Measurements from ENCODE around the gene CBX4. TPM values are rescaled to one million over a fixed set of nuclear protein-coding genes. Genes with fewer than 3 reads are reported as not detected.
A peak's percentile ranks its signal among the peaks of the same experiment; 100 is the strongest.

CBX4 gene
- total and polyA plus RNA-seq, 2 of the 13 experiments (the other 11 are each of a cell fraction or from before 2014, with no cell fraction given): 25.8 to 50.8 TPM

- TF ChIP-seq RXRB (CRISPR knock-in tag; IDR thresholded peaks at IDR 0.05; ENCODE audit: borderline replicate concordance): no peak
- TF ChIP-seq KLF12 (CRISPR knock-in tag; IDR thresholded peaks at IDR 0.05; ENCODE audit: borderline replicate concordance): no peak
- no peak for TF ChIP-seq TBX3 (IDR thresholded peaks at IDR 0.05; ENCODE audit: borderline replicate concordance)
- TF ChIP-seq, protein P1, sequence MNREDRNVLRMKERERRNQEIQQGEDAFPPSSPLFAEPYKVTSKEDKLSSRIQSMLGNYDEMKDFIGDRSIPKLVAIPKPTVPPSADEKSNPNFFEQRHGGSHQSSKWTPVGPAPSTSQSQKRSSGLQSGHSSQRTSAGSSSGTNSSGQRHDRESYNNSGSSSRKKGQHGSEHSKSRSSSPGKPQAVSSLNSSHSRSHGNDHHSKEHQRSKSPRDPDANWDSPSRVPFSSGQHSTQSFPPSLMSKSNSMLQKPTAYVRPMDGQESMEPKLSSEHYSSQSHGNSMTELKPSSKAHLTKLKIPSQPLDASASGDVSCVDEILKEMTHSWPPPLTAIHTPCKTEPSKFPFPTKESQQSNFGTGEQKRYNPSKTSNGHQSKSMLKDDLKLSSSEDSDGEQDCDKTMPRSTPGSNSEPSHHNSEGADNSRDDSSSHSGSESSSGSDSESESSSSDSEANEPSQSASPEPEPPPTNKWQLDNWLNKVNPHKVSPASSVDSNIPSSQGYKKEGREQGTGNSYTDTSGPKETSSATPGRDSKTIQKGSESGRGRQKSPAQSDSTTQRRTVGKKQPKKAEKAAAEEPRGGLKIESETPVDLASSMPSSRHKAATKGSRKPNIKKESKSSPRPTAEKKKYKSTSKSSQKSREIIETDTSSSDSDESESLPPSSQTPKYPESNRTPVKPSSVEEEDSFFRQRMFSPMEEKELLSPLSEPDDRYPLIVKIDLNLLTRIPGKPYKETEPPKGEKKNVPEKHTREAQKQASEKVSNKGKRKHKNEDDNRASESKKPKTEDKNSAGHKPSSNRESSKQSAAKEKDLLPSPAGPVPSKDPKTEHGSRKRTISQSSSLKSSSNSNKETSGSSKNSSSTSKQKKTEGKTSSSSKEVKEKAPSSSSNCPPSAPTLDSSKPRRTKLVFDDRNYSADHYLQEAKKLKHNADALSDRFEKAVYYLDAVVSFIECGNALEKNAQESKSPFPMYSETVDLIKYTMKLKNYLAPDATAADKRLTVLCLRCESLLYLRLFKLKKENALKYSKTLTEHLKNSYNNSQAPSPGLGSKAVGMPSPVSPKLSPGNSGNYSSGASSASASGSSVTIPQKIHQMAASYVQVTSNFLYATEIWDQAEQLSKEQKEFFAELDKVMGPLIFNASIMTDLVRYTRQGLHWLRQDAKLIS (CRISPR knock-in tag; IDR thresholded peaks at IDR 0.05): no peak
- TF ChIP-seq DBP (CRISPR knock-in tag; IDR thresholded peaks at IDR 0.05; ENCODE audit: not compliant biosample characterization): peak; percentile 42
- TF ChIP-seq MTF2 (CRISPR knock-in tag; IDR thresholded peaks at IDR 0.05; ENCODE audit: borderline replicate concordance): peak; percentile 81; the same call in 1 of the 2 replicates
- TF ChIP-seq, protein P2, sequence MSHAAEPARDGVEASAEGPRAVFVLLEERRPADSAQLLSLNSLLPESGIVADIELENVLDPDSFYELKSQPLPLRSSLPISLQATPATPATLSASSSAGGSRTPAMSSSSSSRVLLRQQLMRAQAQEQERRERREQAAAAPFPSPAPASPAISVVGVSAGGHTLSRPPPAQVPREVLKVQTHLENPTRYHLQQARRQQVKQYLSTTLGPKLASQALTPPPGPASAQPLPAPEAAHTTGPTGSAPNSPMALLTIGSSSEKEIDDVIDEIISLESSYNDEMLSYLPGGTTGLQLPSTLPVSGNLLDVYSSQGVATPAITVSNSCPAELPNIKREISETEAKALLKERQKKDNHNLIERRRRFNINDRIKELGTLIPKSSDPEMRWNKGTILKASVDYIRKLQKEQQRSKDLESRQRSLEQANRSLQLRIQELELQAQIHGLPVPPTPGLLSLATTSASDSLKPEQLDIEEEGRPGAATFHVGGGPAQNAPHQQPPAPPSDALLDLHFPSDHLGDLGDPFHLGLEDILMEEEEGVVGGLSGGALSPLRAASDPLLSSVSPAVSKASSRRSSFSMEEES (CRISPR knock-in tag; IDR thresholded peaks at IDR 0.05): 0 out of 2 replicates have a peak, but pooled peaks have one; percentile 37
- peak; percentile 41 for TF ChIP-seq ZNF883 (CRISPR knock-in tag; IDR thresholded peaks at IDR 0.05; ENCODE audit: not compliant biosample characterization)
- TF ChIP-seq NFYB (CRISPR knock-in tag; IDR thresholded peaks at IDR 0.05): no peak
- TF ChIP-seq MTA3 (CRISPR knock-in tag; IDR thresholded peaks at IDR 0.05): no peak
- TF ChIP-seq GABPB1 (CRISPR knock-in tag; IDR thresholded peaks at IDR 0.05): peak; percentile 58
- TF ChIP-seq TERF1 (CRISPR knock-in tag; IDR thresholded peaks at IDR 0.05): no peak
- peak; percentile 80; the same call in 1 of the 2 replicates for TF ChIP-seq ZNF772 (CRISPR knock-in tag; IDR thresholded peaks at IDR 0.05)
- TF ChIP-seq, protein P3, sequence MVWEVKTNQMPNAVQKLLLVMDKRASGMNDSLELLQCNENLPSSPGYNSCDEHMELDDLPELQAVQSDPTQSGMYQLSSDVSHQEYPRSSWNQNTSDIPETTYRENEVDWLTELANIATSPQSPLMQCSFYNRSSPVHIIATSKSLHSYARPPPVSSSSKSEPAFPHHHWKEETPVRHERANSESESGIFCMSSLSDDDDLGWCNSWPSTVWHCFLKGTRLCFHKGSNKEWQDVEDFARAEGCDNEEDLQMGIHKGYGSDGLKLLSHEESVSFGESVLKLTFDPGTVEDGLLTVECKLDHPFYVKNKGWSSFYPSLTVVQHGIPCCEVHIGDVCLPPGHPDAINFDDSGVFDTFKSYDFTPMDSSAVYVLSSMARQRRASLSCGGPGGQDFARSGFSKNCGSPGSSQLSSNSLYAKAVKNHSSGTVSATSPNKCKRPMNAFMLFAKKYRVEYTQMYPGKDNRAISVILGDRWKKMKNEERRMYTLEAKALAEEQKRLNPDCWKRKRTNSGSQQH (CRISPR knock-in tag; IDR thresholded peaks at IDR 0.05; ENCODE audit: low read depth): no peak
- 0 out of 2 replicates have a peak, but pooled peaks have one; percentile 25 for TF ChIP-seq ZNF253 (CRISPR knock-in tag; IDR thresholded peaks at IDR 0.05; ENCODE audit: borderline replicate concordance)
- no peak for TF ChIP-seq GATAD2A (CRISPR knock-in tag; IDR thresholded peaks at IDR 0.05)
- no peak for TF ChIP-seq ZNF235 (CRISPR knock-in tag; IDR thresholded peaks at IDR 0.05; ENCODE audit: borderline replicate concordance)
- TF ChIP-seq PHB2 (IDR thresholded peaks at IDR 0.05; ENCODE audit: partially characterized antibody): no peak
- no peak for TF ChIP-seq FOXM1 (CRISPR knock-in tag; IDR thresholded peaks at IDR 0.05)
Measured at GRCh38 chr17:79798299-79799173, 40.7 kb downstream of the CBX4 start (continued).
